HG02852 (cell line): ENCODE data around the gene MYL4.
A peak's percentile ranks its signal among the peaks of the same experiment; 100 is the strongest.
"Not testable (repeated sequence)": the region's sequence is repeated elsewhere in the genome, so short reads cannot be mapped to it uniquely, and the experiment has no call there.

Experiments
- ATAC-seq: cut with Tn5 transposase; IDR thresholded peaks from one replicate; pipeline ENCODE4 v1.9.1; 2021; ENCODE audit warnings: mild to moderate bottlenecking, moderate library complexity; ENCODE audit not compliant: unreplicated experiment

Gene MYL4

DNA sequence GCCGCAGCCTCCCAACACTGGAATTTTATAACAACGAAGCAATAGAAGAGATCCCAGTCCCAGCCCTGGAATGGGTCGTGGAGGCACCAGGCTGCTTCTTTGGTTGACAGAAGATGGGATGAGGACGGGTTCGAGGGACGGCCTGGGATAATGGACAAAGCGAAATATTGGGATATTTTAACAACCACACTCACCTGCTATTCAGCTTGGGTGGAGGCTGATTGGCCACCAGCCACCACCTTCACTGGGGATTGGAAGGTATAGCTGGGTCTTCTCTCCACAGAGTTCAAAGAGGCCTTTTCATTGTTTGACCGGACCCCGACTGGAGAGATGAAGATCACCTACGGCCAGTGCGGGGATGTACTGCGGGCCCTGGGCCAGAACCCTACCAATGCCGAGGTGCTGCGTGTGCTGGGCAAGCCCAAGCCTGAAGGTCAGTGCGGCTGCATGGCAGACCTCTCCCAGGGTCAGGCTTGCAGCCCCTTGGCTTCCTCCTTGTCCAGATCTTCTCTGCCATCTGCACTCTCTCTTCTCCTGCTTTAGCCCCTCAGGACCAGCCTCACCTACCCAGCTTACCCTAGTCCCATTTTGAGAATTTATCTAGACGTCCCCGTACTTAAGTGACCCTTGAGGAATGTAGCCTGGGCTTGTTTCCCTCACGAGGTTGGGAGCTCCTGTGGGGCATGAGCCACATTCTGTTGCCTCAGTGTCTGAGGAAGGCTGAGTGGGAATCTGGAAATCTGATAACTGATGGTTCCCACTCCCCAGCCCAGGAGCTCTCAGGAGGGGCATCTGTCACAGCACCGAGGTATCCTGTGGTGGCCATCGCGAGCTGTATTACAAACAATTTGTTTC lies 10.7 kb downstream of the MYL4 start:
- ATAC-seq, result no peak

DNA sequence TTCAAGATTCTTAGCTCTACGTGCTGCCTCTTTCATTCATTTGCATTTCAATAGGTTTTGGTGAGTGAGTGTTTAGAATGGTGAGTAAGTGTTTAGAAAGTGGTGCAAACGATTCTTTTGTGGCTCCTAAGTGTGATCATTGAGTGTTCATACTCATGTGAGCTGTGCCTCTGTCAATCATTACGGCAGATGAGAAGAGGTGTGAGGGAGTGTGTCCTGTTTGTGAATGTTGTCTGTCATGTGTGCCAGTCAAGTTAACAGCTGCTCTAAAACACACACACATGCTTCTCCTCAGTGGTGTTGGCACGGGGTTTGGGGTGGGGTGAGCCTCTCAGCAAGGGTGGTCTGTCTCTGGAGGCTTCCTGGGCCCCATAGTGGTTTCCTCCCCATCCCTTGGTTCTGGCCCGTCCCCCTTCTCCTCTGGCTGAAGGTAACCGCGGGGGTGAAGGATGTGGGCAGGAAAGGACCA lies 11.4 kb downstream of the MYL4 start:
- no peak for ATAC-seq

DNA sequence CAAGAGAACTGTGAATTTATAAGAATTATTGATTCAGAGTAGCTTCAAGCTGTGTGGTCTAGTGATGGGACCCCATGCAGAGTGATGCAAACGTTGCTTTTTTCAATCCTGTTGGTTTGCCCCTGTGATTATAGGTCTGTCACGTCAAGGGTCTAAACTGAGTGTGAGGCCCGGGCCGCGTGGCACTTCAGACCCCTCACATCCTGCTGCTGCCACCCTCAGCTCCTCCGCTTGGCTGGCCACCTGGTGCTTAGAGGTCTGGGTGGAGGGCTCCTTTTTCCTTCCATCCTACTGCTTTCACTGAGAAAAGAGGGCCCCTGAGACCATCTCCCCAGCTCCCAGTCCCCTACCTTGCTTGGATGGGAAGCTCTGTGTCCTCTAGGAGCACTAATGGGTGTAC lies 12.0 kb downstream of the MYL4 start:
- no peak for ATAC-seq

DNA sequence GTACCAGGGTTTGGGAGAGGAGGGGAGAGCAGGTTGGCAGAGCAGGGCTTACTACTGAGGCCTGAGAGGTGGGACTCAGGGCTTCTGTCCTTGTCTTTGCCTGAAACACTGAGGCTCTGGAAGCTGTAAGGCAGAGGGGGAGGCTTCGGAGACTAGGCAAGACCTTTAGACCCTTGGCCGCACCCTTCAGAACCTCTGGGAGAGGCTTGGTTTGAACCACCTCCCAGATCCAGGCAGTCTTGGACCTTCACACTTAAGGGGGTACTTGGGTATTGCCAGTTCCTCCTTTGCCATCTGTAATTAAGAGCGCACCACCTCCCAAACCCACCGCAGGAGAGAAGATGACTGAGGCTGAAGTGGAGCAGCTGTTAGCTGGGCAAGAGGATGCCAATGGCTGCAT lies 12.9 kb downstream of the MYL4 start:
- no peak for ATAC-seq

DNA sequence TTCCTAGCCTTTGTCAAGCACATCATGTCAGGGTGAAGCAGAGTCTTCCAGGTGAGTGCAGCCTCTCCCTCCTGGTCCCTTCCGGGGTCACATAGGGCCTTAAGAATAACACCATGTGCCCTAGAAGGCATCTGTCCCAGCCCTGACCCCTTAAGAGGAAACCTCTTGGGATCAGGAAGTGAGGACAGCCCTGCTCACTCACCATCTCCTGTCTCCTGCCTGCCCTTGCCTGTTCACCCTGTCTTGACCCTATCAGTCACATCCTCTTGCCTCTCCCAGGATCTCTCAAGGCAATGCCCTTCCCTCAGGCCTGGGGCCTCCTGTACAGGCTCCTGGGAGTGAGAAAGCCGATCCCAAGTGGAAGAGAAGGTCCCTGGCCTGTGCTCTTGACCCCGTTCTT lies 13.9 kb downstream of the MYL4 start:
- no peak for ATAC-seq

- ATAC-seq, result no peak
Observed at GRCh38 chr17:47223460-47223859, 14.3 kb downstream of the MYL4 start.

DNA sequence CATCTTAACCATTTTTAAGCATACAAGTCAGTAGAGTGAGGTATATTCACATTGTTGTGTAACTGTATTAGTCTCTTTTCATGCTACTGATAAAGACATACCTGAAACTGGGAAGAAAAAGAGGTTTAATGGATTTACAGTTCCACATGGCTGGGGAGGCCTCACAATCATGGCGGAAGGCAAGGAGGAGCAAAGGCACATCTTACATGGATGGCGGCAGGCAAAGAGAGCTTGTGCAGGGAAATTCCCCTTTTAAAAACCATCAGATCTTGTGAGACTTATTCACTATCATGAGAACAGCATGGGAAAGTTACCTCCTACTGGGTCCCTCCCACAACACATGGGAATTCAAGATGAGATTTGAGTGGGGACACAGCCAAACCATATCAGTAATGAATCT lies 14.9 kb downstream of the MYL4 start:
- ATAC-seq, result not testable (repeated sequence)

DNA sequence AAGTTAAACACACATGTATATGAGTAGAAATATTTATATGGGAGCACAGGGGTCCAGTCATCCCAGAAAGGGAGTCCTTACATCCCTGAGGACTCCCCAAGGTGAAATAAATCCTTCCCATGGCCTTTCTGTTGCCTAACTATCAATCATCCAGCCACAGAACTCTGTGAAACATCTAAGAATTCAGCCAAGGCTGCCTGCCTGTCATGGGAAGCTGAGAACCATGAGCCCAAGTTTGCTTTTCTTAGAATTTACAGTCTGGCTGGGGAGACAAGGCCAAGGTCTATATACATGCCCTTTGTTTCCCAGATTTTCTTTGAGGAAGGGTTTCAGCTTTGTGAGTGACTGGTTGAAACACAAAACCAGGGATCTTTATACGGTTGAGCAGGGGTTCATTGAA lies 15.8 kb downstream of the MYL4 start:
- ATAC-seq, result no peak

GRCh38 chr17:47225436-47225858 lies 16.3 kb downstream of the MYL4 start:
- ATAC-seq, result no peak

DNA sequence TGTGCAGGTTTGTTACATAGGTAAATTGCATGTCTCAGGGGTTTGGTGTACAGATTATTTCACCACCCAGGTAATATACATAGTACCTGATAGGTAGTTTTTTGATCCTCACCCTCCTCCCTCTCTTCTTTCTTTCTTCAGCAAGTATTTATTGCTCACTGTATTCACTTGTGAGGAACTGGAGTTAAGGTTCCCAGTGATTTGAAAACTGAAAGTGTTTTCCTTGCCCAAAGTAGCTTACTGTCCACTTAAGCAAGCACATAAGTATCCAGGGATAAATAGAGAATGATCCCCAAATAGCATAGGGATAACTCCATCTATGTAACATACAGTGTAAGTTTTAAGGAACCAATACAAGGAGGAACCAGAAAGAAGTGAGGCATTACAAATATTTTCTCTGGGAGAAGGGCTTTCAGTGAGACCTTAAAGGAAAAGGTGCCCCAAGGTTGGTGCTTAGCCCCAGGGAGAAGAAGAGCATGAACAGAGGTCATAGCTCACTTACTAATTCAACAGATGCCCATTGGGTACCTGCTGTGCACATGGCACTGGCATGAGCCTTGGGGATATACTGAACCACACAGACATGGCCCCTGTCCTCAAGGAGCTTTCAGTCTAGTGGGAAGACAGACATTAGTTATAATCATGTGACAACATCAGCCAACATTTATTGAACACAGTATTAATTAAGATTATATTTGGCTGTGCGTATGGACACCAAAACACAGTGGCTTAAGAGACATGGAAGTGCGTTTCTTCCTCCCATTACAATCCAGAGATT lies 17.0 kb downstream of the MYL4 start:
- no peak for ATAC-seq

DNA sequence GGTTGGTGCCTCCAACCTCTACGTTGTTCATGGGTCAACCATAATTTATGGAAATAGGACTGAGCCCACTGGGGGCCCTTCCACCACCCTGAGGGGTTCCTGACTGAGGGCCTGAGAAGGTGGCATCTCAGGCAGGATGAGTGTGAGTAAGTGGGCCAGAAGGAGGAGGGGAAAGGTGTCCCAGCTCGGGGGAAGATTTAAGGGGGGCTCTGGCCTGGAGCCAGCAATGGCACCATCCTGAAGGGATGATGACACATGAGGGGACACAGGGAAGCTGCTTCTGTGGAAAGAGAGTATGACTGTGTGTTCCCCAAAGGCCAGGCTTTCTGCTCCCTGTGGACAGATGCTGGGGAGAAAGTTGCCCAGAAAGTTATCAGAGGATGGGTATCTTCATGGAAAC lies 18.7 kb downstream of the MYL4 start:
- no peak for ATAC-seq

GRCh38 chr17:47229535-47230443 lies 20.6 kb downstream of the MYL4 start:
- peak; percentile 47 for ATAC-seq

DNA sequence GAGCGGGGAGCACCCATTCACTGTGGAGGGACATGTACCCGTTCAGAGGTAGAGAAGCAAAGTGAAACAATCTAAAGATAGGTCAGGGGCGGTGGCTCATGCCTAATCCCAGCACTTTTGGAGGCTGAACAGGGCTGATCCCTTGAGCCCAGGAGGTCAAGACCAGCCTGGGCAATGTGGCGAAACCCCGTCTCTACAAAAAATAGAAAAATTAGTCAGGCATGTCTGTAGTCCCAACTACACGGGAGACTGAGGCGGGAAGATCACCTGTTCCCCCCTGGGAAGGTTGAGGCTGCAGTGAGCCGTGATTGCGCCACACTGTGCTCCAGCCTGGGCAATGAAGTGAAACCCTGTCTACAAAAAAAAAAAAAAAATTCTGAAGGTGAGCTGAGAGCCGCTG lies 21.7 kb downstream of the MYL4 start:
- no peak for ATAC-seq

GRCh38 chr17:47231334-47231733 lies 22.2 kb downstream of the MYL4 start:
- no peak for ATAC-seq

- ATAC-seq, result no peak
Observed at GRCh38 chr17:47231866-47232265, 22.7 kb downstream of the MYL4 start.

GRCh38 chr17:47232465-47232864 lies 23.3 kb downstream of the MYL4 start:
- no peak for ATAC-seq

DNA sequence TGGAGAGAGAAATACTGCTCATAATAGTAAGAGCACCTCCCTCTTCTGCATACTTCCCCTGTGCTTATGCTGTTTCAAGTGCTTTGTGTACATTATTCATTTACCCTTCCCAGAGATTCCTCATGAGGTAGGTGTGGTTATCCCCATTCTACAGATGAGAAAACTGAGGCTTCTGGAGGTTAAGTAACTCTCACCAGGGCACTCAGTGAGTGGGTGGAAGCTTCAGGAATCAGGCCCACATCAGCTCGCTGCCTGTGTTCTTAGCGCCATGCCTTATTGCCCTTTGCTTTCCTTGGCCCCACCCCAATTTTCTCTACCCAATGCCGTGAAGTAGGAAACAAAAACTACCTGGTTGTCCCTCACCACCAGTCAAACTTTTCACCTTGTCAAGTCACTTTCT lies 26.4 kb downstream of the MYL4 start:
- no peak for ATAC-seq

- no peak for ATAC-seq
Observed at GRCh38 chr17:47235923-47236322, 26.8 kb downstream of the MYL4 start.

DNA sequence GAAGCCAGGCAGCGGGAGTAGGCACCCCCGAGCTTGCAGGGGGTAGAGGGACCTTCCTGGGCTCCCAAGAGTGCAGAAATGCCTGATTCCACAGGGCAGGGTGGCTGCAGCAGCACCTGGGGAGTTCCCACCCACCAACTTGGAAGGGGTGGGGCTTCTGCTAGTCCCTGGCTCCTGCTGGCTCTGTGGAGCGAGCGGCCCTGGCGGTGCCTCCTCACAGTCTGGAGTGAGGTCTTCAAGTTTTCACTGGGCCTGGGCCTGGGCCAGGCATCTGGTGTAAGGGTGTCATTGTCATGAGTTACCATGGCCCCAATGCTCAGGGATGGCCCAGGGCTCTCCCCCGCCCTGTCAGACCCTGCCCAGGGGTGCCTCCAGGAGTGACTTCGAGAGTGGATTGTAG lies 28.7 kb downstream of the MYL4 start:
- ATAC-seq, result no peak

- no peak for ATAC-seq
Observed at GRCh38 chr17:47238321-47239010, 29.3 kb downstream of the MYL4 start.

DNA sequence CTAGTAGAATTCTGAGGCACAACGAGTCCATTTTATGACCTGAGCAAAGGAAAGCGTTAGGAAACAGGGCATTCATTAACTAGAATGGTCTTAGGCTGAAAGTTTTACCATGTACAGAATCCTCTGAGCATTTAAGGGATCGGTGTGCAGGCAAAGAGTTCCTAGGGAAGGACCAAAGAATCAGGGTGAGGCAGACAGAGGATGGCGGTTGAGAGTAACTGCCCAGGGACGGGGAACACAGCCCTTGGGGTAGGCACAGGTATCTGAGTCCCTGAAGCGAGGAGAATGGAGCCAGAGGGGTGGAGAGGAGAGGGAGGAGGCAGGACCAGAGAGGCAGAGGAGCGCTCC lies 30.4 kb downstream of the MYL4 start:
- no peak for ATAC-seq
